Measurements from ENCODE around the gene BABAM2.

BABAM2 gene

DNA sequence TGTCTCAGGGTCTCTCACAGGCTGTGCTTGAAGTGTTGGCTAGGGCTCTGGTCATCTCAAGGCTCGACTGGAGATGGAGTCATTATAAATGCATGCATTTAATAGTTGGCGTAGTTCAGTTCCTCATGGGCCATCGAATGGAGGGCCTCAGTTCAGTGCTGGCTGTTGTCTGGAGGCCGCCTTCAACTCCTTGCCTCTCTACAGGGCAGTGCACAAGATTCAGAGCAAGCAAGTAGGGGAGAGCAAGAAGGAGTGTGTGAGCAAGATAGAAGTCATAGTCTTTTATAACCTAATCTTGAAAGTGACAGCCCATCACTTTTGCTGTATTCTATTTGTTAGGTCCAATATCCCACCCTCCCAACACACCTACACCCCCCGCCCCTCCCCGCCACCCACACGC is 137.5 kb downstream of the BABAM2 start:
- no peak for DNase-seq (ENCODE audit: low read depth in 2 of 2)

DNA sequence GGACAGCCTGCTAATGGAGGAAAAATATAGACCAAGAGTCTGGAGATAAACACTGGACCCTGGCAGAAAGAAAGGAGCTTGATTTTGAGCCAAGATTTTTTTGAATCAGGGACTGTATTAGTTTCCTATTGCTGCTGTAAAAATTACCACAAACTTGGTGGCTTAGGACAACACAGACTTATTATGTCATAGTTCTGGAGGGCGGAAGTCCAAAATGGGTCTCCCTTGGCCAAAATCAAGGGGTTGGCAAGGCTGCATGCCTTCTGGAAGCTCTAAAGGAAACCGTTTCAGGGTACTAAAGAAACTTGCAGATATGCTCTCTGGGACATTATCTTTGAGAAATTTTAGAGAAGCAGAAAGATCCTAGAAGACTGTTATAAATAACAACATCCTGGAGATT is 140.1 kb downstream of the BABAM2 start:
- no peak for DNase-seq (ENCODE audit: low read depth in 2 of 2)

- no peak for DNase-seq (ENCODE audit: low read depth in 2 of 2)
Observed at GRCh38 chr2:28032816-28033215, 142.3 kb downstream of the BABAM2 start.

DNA sequence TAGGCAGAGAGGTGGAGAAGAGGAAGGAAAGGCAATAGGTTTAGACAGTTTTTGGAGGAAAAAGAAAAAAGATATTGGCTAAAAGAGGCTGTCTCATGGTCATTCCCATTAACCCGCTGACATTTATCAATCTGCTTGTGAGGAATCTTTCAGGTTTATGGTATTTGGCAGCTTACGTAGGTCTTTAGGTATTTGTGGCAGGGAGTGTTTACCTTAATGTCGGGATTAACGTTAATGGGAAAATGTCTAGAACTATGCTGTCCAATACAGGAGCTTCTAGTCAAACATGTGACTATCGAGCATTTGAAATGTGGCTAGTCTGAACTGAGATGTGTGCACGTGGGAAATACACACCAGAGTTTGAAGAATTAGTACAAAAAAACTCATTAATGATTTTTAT is 144.2 kb downstream of the BABAM2 start:
- no peak for DNase-seq (ENCODE audit: low read depth in 2 of 2)

GRCh38 chr2:28035163-28035690 is 144.7 kb downstream of the BABAM2 start:
- no peak for DNase-seq (ENCODE audit: low read depth in 2 of 2)

DNA sequence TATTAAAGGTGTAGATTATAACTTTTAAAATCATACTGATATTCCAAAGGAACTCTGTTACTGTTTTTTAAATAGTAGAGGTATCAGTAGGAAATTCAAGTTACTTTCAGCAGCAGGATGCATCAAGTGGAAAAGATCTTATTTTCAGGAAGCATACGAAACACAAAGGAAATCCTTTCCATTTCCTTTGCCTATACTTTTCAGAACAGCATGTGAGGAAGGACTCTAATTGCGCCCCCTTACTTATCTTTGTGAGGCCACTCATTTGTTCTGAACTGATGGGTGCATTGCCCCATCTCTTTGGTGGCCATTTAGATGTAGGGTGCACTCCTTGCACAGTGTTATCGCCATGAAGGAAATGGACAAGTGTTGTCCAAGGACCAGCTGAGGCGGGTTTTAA is 145.3 kb downstream of the BABAM2 start:
- no peak for DNase-seq (ENCODE audit: low read depth in 2 of 2)

DNA sequence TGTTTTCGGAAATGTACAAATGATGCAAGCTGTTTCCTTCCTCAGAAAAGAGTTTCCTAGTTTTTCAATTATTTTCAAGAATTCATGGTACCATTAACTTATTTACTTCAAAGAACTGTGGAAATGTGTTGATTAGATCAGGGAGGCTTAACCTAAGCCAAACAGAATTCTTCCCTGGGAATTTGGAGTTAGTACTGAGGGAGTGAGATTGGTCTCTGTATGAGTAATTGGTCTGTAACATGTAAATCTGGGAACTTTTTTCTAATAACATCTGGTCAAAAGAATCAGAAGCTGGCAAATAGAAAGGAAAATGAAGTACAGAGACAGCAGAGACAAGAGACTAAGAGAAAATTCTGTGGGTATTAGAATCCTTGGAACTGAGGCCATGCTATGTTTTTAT is 145.8 kb downstream of the BABAM2 start:
- DNase-seq (ENCODE audit: low read depth in 2 of 2): no peak

DNA sequence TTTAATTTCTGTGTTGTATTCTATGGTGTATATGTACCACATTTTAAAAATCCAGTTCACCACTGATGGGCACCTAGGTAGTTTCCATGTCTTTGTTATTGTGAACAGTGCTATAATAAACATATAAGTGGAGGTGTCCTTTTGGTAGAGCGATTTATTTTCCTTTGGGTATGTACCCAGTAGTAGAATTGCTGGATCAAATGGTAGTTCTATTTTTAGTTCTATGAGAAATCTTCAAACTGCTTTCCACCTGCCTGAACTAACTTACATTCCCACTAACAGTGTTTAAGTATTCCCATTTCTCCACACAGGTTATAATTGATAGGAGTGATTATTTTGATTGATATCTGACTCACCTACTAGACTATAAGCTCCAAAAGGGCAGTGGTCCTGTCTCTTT is 148.2 kb downstream of the BABAM2 start:
- DNase-seq (ENCODE audit: low read depth in 2 of 2): no peak

- DNase-seq (ENCODE audit: low read depth in 2 of 2): no peak
Observed at GRCh38 chr2:28045676-28046351, 155.3 kb downstream of the BABAM2 start.

GRCh38 chr2:28046921-28047320 is 156.4 kb downstream of the BABAM2 start:
- DNase-seq (ENCODE audit: low read depth in 2 of 2): no peak

- no peak for DNase-seq (ENCODE audit: low read depth in 2 of 2)
Observed at GRCh38 chr2:28047681-28048080, 157.2 kb downstream of the BABAM2 start.

- DNase-seq (ENCODE audit: low read depth in 2 of 2): no peak
Observed at GRCh38 chr2:28048341-28048740, 157.8 kb downstream of the BABAM2 start.

GRCh38 chr2:28049416-28049815 is 158.9 kb downstream of the BABAM2 start:
- DNase-seq (ENCODE audit: low read depth in 2 of 2): no peak

GRCh38 chr2:28049899-28050298 is 159.4 kb downstream of the BABAM2 start:
- no peak for DNase-seq (ENCODE audit: low read depth in 2 of 2)

DNA sequence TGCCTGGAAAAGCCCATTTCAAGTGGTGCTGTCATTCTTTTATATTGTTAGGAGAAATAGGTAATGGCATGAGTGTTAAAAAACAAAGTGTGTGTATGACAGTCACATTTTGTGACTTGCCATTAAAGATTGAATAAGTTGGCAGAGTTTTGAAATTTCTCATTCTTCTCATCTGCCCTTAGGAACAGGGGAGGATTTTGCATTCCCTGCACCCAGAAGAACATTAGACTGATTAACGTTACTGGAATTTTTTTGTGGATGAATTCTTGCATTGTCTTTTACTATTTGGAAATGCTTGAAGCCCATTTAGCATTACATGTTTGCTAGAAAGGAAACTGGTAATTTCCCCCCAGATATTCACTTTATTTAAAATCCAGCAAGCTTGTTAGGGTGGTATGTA is 162.2 kb downstream of the BABAM2 start:
- no peak for DNase-seq (ENCODE audit: low read depth in 2 of 2)

DNA sequence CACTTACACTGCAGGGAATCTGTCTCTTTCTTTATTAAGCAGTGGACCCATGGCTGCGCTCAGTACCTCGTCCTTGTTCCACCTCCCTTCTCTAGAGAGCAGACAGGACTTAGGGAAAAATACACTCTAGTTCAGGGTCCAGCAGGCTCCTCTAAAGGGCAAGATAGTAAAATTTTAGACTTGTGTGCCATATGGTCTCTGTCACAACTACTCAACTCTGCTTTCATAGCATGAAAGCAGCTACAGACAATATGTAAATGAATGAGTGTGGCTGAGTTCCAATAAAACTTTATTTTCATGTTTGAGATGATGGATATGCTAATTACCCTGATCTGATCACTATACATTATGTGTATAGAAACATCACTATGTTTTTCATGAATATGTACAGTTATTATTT is 163.1 kb downstream of the BABAM2 start:
- DNase-seq (ENCODE audit: low read depth in 2 of 2): no peak

DNA sequence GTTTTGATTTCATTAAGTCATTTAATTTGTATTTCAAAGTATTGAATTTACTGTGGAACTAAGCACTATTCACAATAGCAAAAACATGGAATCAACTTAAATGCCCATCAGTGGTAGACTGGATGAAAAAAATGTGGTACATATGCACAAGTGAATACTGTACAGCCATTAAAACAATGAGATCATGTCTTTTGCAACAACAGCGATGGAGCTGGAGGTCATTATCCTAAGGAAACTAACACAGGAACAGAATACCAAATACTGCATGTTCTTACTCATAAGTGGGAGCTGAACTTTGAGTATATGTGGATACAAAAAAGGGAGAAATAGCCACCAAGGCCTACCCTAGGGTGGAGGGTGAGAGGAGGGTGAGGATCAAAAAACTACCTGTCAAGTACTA is 164.4 kb downstream of the BABAM2 start:
- no peak for DNase-seq (ENCODE audit: low read depth in 2 of 2)

DNA sequence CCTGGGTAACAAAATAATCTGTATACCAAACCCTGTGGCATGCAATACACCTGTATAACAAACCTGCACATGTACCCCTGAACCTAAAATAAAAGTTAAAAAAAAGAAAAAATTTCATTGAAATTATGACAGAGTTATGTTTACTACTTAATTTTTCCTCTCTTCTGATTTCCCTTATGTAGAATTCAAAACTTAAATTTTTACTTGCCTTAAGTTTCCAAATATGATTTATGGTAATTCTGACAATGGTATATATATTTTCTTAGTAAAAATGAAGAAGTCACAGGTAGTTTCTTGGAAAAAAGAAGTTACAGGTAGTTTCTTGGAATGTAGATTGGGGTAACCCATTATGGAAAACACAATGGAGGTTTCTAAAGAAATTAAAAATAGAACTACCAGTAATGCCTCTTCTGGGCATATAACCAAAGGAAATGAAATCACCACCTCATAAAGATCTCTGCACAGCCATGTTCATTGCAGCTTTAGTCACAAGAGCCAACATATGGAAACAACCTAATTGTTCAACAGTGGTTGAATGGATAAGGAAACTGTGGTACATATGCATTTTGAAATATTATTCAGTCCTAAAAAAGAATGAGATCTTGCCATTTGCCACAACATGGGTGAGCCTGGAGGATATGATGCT is 164.9 kb downstream of the BABAM2 start:
- no peak for DNase-seq (ENCODE audit: low read depth in 2 of 2)

DNA sequence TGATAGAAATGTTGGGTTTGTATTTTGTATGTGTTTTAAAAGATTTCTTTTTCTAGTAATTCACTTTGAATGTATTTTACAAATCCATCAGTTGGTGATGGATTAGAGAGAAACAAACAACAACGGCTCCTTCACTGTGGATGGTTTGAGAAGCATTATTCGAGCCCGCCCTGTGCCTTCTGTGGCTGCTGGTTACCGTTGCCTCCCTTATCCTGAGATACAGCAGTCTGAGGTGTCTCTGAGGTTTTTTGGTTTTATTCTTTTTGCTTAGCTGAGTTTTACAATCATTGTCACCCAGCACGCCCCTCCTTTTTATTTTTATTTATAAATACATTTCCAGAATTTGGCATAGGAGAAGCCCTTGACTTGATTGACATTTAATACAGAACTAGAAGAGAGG is 168.3 kb downstream of the BABAM2 start:
- DNase-seq (ENCODE audit: low read depth in 2 of 2): no peak

DNA sequence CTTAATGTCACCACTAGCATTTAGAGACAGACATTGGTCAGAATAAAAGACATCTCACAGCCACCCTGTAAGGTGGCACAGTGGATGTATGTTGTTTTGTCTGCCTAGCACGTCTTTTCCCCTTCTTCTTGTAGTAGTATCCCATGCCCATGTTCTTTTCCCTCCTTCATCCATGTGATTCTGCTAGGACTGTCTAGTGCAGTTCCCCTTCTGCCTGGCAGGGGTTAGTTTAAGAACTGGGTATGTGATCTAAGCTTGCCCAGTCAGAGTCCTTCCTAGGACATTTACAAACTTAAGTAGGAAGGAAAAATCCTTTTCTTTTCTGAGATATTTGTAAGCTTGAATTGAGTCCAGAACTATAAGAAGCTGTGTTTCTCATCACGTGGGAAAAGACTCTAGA is 172.3 kb downstream of the BABAM2 start:
- DNase-seq (ENCODE audit: low read depth in 2 of 2): no peak

- DNase-seq (ENCODE audit: low read depth in 2 of 2): no peak
Observed at GRCh38 chr2:28063492-28063962, 173.0 kb downstream of the BABAM2 start.

GRCh38 chr2:28067602-28068001 is 177.1 kb downstream of the BABAM2 start:
- DNase-seq (ENCODE audit: low read depth in 2 of 2): no peak

- no peak for DNase-seq (ENCODE audit: low read depth in 2 of 2)
Observed at GRCh38 chr2:28068088-28068487, 177.6 kb downstream of the BABAM2 start.

Measured in stimulated activated CD4-positive, alpha-beta T cell treated with anti-CD3 and anti-CD28 coated beads, Interleukin-1b, Interleukin-23, amount 100 ng/mL, for 1 hour (primary cell).